Cardiac fibroblast (primary cell): ENCODE measurements around the gene PANX2.
A peak's percentile ranks its signal among the peaks of the same experiment; 100 is the strongest.

Experiments
- DNase-seq, 2 donors: peaks; one replicate each; pipeline versions ENCODE4 v3.0.0 to v3.0.0-alpha.2; 2010; ENCODE audit warnings: low read depth in 2 of 2
- H3K4me3 ChIP-seq, 2 donors: replicated peaks in 1 of 2; 1 replicate in 1 of 2; 2 replicates in 1 of 2; pipeline ENCODE4 v1.5.1; 2011; ENCODE audit warnings: low read depth in 2 of 2, low read length in 2 of 2, mild to moderate bottlenecking in 2 of 2, moderate library complexity in 1 of 2
- CTCF ChIP-seq: IDR thresholded peaks from one replicate; pipeline ENCODE4 v1.5.1; 2011; ENCODE audit warnings: low read depth, mild to moderate bottlenecking, low read length, inconsistent platforms

The PANX2 gene

DNA sequence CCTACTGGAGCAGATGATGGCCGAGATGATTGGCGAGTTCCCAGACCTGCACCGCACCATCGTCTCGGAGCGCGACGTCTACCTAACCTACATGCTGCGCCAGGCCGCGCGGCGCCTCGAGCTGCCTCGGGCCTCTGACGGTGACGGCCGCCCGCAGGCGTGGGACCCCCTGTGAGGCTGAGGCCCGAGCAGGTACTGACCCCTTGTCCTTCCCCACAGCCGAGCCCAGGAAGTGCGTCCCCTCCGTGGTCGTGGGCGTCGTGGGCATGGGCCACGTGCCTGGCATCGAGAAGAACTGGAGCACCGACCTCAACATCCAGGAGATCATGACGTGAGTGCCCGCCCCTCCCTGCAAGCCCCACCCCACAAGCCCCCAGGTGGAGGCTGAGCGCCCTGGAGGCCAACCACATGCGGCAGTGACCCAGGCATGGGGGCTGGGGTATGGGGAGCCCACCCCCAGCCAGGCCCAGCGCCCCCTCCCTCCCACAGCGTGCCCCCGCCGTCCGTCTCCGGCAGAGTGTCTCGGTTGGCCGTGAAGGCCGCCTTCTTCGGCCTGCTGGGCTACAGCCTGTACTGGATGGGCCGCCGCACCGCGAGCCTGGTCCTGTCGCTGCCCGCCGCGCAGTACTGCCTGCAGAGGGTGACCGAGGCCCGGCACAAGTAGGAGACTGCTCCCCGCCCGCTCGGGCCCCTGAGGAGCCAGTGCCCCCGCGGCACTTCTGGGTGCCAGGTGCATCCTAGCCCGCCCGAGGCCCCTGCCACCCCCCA is 27.5 kb downstream of the PANX2 start:
- DNase-seq: no peak
- H3K4me3 ChIP-seq: no peak overlapping the region
- no peak for TF ChIP-seq CTCF

DNA sequence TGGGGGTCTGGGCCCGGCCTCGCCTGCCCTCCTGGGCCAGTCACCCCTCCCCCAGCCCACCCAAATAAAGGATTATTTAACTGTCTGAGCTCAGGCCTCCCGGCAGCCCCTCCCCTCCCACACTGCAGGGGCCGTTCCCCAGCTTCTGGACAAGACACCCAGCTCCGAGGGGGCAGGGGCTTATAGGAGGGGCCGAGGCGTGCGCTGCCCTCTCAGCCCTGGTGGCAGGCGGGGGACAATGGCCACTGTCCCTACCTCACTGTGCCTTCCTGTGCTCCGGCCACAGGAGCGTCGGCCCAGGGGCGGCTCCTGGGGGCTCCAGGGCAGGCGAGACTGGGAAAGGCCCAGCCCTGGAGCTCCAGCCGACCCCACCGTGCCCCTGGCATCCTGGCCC is 28.1 kb downstream of the PANX2 start:
- no peak for TF ChIP-seq CTCF
- H3K4me3 ChIP-seq: no peak overlapping the region
- DNase-seq: no peak

DNA sequence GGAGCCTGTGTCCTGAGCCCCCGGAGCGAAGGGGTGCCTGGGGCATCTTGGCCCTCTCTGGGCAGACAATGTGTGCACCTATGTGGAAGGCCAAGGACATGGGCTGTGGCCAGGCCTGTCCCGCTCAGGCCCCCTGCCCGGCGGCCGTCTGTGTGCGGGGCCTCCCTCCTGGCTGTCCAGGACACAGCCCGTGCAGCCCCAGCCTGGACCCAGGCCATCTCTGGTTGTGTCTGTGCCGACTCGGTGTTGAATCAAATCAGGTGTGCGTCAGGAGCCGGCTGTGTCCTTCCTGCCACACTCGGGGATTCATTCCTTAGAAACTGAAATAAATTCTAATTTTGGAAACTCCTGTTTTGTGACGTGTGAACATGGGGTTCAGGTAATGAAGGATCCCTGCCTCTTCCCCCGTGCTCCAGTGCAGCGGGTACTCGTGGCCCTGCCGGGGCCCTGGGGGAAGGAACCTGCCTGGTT is 28.8 kb downstream of the PANX2 start:
- H3K4me3 ChIP-seq: no peak overlapping the region
- no peak for TF ChIP-seq CTCF
- no peak for DNase-seq

DNA sequence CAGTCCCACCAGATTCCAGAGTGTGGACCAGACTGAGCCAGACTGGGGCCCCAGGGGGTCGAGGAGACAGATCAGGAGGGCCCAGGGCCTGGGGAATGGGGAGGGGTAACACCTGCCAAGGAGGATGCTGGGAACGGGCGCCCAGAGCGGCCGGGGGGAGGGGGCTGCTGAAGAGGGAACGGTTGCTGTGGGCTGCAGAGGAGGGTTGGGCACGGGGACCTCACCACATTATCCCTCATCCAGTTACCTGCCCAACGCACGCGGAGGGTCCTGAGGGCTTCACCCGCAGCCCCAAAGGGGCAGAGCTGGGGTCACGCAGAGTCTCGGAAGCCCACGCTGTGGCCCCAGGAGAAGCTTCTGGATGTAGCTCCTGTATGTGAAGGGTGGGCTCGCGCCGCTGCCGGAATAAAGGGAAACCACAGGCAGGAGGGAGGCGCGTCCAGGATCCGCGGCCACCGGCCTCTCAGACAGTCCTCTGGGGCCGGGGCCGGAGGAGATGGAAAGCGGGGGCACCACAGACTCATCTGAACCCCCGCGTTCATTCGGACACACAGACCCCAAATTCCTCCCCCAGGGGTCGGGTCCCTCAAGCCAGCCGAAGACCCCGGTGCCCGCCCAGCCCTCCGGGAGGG is 29.4 kb downstream of the PANX2 start:
- peak overlapping the region; percentile 54 to 70 for H3K4me3 ChIP-seq
- DNase-seq: no peak
- no peak for TF ChIP-seq CTCF

DNA sequence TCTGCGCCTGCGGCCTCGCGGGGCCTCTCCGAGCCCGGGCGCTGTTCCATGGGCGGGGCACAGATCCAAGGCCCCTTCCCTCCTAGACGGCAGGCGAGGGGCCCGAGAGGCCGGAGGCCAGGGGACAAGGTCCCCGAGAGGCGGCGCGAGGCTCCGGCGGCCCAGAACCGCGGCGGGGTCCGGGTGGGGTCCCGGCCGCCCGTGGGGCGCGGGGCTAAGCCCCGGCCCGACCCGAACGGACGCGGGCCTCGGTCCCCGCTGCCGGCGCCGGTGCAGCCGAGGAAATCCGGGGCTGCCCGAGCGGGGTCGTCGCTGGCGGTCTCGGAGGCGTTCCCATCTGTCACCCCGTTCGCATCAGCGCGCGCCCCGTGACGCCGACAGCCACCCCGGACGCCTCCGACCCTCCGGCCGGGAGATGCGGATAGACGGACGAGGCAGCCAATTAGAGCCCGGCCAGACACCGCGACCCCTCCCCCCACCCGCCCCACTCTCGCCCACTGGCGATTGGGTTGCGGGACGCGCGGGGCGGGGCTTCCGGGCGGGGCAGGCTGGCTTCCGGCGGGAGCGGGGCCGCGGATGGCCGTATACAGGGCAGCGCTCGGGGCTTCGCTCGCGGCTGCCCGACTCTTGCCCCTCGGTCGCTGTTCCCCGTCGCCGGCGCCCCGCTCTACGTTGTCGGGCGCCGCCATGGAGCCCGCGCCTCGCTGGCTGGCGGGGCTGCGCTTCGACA is 30.1 kb downstream of the PANX2 start, which contains the start of gene SELENOO:
Gene SELENOO, plus strand, starts transcription at position 551 of the 730 bp plus-strand sequence. Its CDS starts 26 bp downstream, at position 577.
- TF ChIP-seq CTCF: no peak
- peak within 1 kb of the TSS; percentile 70 for H3K4me3 ChIP-seq
- DNase-seq: peak; percentile 86 to 92

DNA sequence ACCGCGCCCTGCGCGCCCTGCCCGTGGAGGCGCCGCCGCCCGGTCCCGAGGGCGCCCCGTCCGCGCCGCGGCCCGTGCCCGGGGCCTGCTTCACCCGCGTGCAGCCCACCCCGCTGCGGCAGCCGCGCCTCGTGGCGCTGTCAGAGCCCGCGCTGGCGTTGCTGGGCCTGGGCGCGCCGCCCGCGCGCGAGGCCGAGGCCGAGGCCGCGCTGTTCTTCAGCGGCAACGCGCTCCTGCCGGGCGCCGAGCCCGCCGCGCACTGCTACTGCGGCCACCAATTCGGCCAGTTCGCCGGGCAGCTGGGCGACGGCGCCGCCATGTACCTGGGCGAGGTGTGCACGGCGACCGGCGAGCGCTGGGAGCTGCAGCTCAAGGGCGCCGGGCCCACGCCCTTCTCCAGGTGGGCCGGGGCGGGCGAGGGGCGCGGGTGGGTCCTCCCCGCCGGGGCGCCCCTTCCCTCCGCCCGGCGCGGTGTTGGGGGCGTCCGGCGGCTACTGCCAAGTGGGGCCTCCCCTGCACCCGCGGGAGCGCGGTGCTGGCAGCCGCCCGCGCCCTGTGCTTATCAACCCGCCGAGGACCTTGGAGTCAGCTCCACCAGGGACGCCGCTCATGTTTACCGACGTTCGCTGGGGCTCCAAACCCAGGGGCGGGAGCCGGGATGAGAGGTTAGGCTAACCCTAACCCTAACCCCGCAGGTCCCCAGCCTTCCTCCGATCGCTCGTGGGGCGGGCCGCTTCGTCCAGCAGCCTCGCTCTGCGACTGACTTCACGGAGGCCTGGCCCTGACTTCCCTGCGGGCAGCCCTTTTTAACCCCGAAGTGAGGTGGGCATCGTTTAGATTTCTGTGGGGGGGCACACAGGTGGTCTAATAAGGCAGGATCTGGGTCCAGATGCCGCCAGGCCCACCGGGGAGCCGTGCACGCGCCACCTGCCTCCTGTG is 30.9 kb downstream of the PANX2 start:
- no peak for DNase-seq

More for the DNA sequence above, 30.9 kb downstream of the PANX2 start:
- H3K4me3 ChIP-seq: peak overlapping the region; percentile 70
- no peak for TF ChIP-seq CTCF
